Lower lobe of right lung (tissue), 2 donors: ENCODE data around the gene OR10J1. TPM values are rescaled to one million over a fixed set of nuclear protein-coding genes. Genes with fewer than 3 reads are reported as not detected.

Experiments used
- ATAC-seq, 2 donors: fragments of 200-7000 bp; cut with Tn5 transposase; one replicate each; pipeline ENCODE4 v1.9.1; 2020 to 2022; ENCODE audit warnings: mild to moderate bottlenecking in 2 of 2, moderate library complexity in 2 of 2
- DNase-seq: peaks from one replicate; pipeline ENCODE4 v3.0.0-alpha.2; 2020
- H3K27ac ChIP-seq: fragments of 200-600 bp; one replicate; pipeline ENCODE4 v1.8.0; 2022
- H3K27me3 ChIP-seq: fragments of 200-600 bp; one replicate; pipeline ENCODE4 v1.8.0; 2022; ENCODE audit warnings: low read depth
- H3K36me3 ChIP-seq: fragments of 200-600 bp; one replicate; pipeline ENCODE4 v1.8.0; 2022; ENCODE audit warnings: mild to moderate bottlenecking
- H3K4me1 ChIP-seq: fragments of 200-600 bp; one replicate; pipeline ENCODE4 v1.8.0; 2022
- H3K4me3 ChIP-seq: fragments of 200-600 bp; one replicate; pipeline ENCODE4 v1.8.0; 2022; ENCODE audit warnings: mild to moderate bottlenecking
- H3K9me3 ChIP-seq: fragments of 200-600 bp; one replicate; pipeline ENCODE4 v1.8.0; 2022
- CTCF ChIP-seq: fragments of 200-600 bp; IDR thresholded peaks from one replicate; pipeline ENCODE4 v1.8.0; 2022; ENCODE audit warnings: antibody characterized with exemption, mild to moderate bottlenecking
- intact Hi-C: fragments of 100-400 bp; cut with DNase I; formaldehyde crosslinking; loops from one replicate; pipeline ENCODE4 v1.11.0; 2022
- long read RNA-seq: library from polyadenylated mRNA; unstranded; transcript quantifications from one replicate; pipeline ENCODE4 v2.0.0, GENCODE V29; 2021
- total RNA-seq: library from RNA; stranded (reverse); fragmentation: NEBNext Ultra II Directional; extraction: Animal tissue kit (Norgen Biotek cat#: 25700); gene quantifications from one replicate; pipeline ENCODE4 v1.2.1, GENCODE V29; 2021
- donor health status: DM: no; HTN: yes; CAD: no; lungs with severe emphysema.

The OR10J1 gene
- total RNA-seq = not detected
- long read RNA-seq = 0 reads

- Histone ChIP-seq H3K27ac (no peak within 1 kb of the TSS), H3K4me3 (no peak within 1 kb of the TSS), H3K4me1 (no peaks in the 10 kb centered on the region), H3K9me3 (no peaks in the 10 kb centered on the region), H3K27me3 (no peaks in the 10 kb centered on the region), H3K36me3 (no peaks in the 10 kb centered on the region)
- TF ChIP-seq CTCF = no peak
- DNase-seq (no peak), ATAC-seq (no peak)
- intact Hi-C loops = no loop called here
These were observed at the start of gene OR10J1 for GRCh38 chr1:159439422-159439821. Gene OR10J1, plus strand, starts transcription at chr1:159439722. Its CDS starts 70 bp downstream, at chr1:159439792.

- intact Hi-C loops = no loop called here
- Histone ChIP-seq H3K9me3 (no peaks in the 10 kb centered on the region), H3K36me3 (no peaks in the 10 kb centered on the region), H3K4me1 (no peaks in the 10 kb centered on the region), H3K27me3 (no peaks in the 10 kb centered on the region), H3K4me3 (no peak overlapping the region), H3K27ac (no peak overlapping the region)
- TF ChIP-seq CTCF = no peak
- DNase-seq (no peak), ATAC-seq (no peak)
These were observed 32.7 kb upstream of the OR10J1 start for GRCh38 chr1:159406821-159407220.

GRCh38 chr1:159408862-159409400, 30.6 kb upstream of the OR10J1 start:
- Histone ChIP-seq H3K27me3 (no peaks in the 10 kb centered on the region), H3K27ac (no peak overlapping the region), H3K36me3 (no peaks in the 10 kb centered on the region), H3K9me3 (no peaks in the 10 kb centered on the region), H3K4me3 (no peak overlapping the region), H3K4me1 (no peaks in the 10 kb centered on the region)
- intact Hi-C loops = no loop called here
- TF ChIP-seq CTCF = no peak
- DNase-seq (no peak), ATAC-seq (peak in 1 of 2 donors; percentile 35)

GRCh38 chr1:159421821-159422220, 17.7 kb upstream of the OR10J1 start:
- peaks cover 14% of the 10 kb centered on the region for H3K9me3 ChIP-seq
- no peak for ATAC-seq
- H3K27me3 ChIP-seq = no peaks in the 10 kb centered on the region
- H3K27ac ChIP-seq = no peak overlapping the region
- no peaks in the 10 kb centered on the region for H3K36me3 ChIP-seq
- no peak for DNase-seq
- H3K4me3 ChIP-seq = no peak overlapping the region
- no peak for TF ChIP-seq CTCF
- intact Hi-C loops = no loop called here
- H3K4me1 ChIP-seq = no peaks in the 10 kb centered on the region

- ATAC-seq (no peak), DNase-seq (no peak)
- no peak overlapping the region for H3K27ac ChIP-seq
- intact Hi-C loops = no loop called here
- H3K4me3 ChIP-seq = no peak overlapping the region
- H3K4me1 ChIP-seq = no peaks in the 10 kb centered on the region
- H3K36me3 ChIP-seq = no peaks in the 10 kb centered on the region
- no peaks in the 10 kb centered on the region for H3K9me3 ChIP-seq
- no peaks in the 10 kb centered on the region for H3K27me3 ChIP-seq
- no peak for TF ChIP-seq CTCF
These were observed 11.0 kb upstream of the OR10J1 start for GRCh38 chr1:159428536-159428935.
